K562 (cell line): ENCODE measurements around the gene UVRAG. TPM values are rescaled to one million over a fixed set of nuclear protein-coding genes. Genes with fewer than 3 reads are reported as not detected.
A peak's percentile ranks its signal among the peaks of the same experiment; 100 is the strongest.

Source experiments
- ASH1L ChIP-seq: fragments of 450-650 bp; IDR thresholded peaks from 2 replicates; pipeline ENCODE4 v1.6.1; 2018; ENCODE audit warnings: borderline replicate concordance, mild to moderate bottlenecking, low read depth; ENCODE audit not compliant: partially characterized antibody
- ERF ChIP-seq: fragments of 450-650 bp; formaldehyde crosslinking; IDR thresholded peaks from 2 replicates; pipeline ENCODE4 v1.4.0; 2020; ENCODE audit warnings: mild to moderate bottlenecking, mixed read lengths
- ETS1 ChIP-seq: conservative IDR thresholded peaks from 2 replicates; pipeline ENCODE4 v1.6.1; 2011; ENCODE audit warnings: low read depth, mild to moderate bottlenecking, low read length; ENCODE audit not compliant: control insufficient read depth
- MAZ ChIP-seq, 2 experiments: fragments of 450-650 bp in 1 of 2; sonication (generic) in 1 of 2; formaldehyde crosslinking; IDR thresholded peaks in 1 of 2; conservative IDR thresholded peaks in 1 of 2; 2 replicates each; pipeline versions ENCODE4 v1.4.0 to v1.5.0; 2020; ENCODE audit warnings: mild to moderate bottlenecking in 1 of 2, missing genetic modification reagents in 1 of 2
- NONO ChIP-seq, 2 experiments: fragments of 200-400 bp in 1 of 2; fragments of 450-650 bp in 1 of 2; formaldehyde crosslinking in 1 of 2; IDR thresholded peaks; 2 replicates each; pipeline ENCODE4 v1.6.1; 2017; ENCODE audit warnings: low read depth in 2 of 2, mild to moderate bottlenecking in 2 of 2, moderate library complexity in 2 of 2, low read length in 1 of 2
- PHF8 ChIP-seq: fragments of 200-600 bp; sonication (generic); IDR thresholded peaks from 2 replicates; pipeline ENCODE4 v1.6.1; 2012; ENCODE audit warnings: mixed run types, mild to moderate bottlenecking, inconsistent platforms, low read length, moderate library complexity, borderline replicate concordance
- RFX1 ChIP-seq: fragments of 450-650 bp; IDR thresholded peaks from 2 replicates; pipeline ENCODE4 v1.6.1; 2016; ENCODE audit warnings: mild to moderate bottlenecking, moderate library complexity
- RNF2 ChIP-seq: sonication (generic); IDR thresholded peaks from 2 replicates; pipeline ENCODE4 v1.6.1; 2016
- TAF1 ChIP-seq: IDR thresholded peaks from 2 replicates; pipeline ENCODE4 v1.6.1; 2011; ENCODE audit warnings: mild to moderate bottlenecking, low read length, moderate library complexity; ENCODE audit not compliant: insufficient read depth, control insufficient read depth, severe bottlenecking; ENCODE audit errors: extremely low read depth
- TFAP4 ChIP-seq: sonication (generic); formaldehyde crosslinking; IDR thresholded peaks from 2 replicates; pipeline ENCODE4 v1.8.0; 2022; ENCODE audit warnings: missing genetic modification reagents, mild to moderate bottlenecking, moderate library complexity, borderline replicate concordance
- U2AF2 ChIP-seq: fragments of 200-400 bp; formaldehyde crosslinking; optimal IDR thresholded peaks from 2 replicates; pipeline ENCODE3; 2017; ENCODE audit warnings: low read depth, mild to moderate bottlenecking, low read length
- ZNF184 ChIP-seq: sonication (generic); formaldehyde crosslinking; IDR thresholded peaks from 2 replicates; pipeline ENCODE4 v1.5.0; 2020; ENCODE audit warnings: missing genetic modification reagents
- ZNF318 ChIP-seq, 2 experiments: fragments of 450-650 bp; IDR thresholded peaks; 2 replicates each; pipeline ENCODE4 v1.6.1; 2016; ENCODE audit warnings: mild to moderate bottlenecking in 2 of 2, borderline replicate concordance in 1 of 2, low read depth in 1 of 2, moderate library complexity in 1 of 2
- polyA plus RNA-seq, 8 experiments: library from polyadenylated mRNA; depleted of rRNA in 4 of 8; stranded (reverse) in 5 of 8; unstranded in 3 of 8; fragments of >200 nt; fragmentation: Nextera tagmentation in 2 of 8; fragmentation: Illumina TruSeq in 1 of 8; extraction: Ambion mirVana in 2 of 8; extraction: Trizol in 1 of 8; gene quantifications; 2 replicates each; pipeline versions ENCODE4 v1.2.1 to v1.2.3, GENCODE V29; 2011 to 2014; ENCODE audit warnings: inconsistent platforms in 1 of 8, missing spikeins in 1 of 8
- total RNA-seq, 7 experiments: library from RNA; depleted of rRNA in 6 of 7; stranded (reverse); fragments of >200 nt in 6 of 7; fragmentation: Illumina TruSeq in 2 of 7; extraction: Trizol in 2 of 7; gene quantifications; 2 replicates each; pipeline versions ENCODE4 v1.2.1 to v1.2.3, GENCODE V29; 2011 to 2021; ENCODE audit warnings: low replicate concordance in 1 of 7

Gene UVRAG
- total and polyA plus RNA-seq, 9 of the 15 experiments (the other 6 are each of a cell fraction or from before 2014, with no cell fraction given), result 3.1 to 17.8 (median 12.4) TPM

GRCh38 chr11:75814677-75815344, at the start of gene UVRAG (continued):
- TF ChIP-seq ZNF318 (IDR thresholded peaks at IDR 0.05; ENCODE audit: borderline replicate concordance in 1 of 2, low read depth in 1 of 2) (no peak), NONO (IDR thresholded peaks at IDR 0.05; ENCODE audit: low read depth in 2 of 2, low read length in 1 of 2) (no peak; a peak in 1 of 4 replicates), MAZ (CRISPR knock-in tag; conservative IDR thresholded peaks at IDR 0.05 in 1 of 2, IDR thresholded peaks at IDR 0.05 in 1 of 2) (peak in 1 of 2 experiments; percentile 11; a peak in 1 of 4 replicates), RNF2 (no peak), ASH1L (peak; percentile 94), TFAP4 (CRISPR knock-in tag) (peak; percentile 98), RFX1 (peak; percentile 99), PHF8 (peak; percentile 73; the same call in 1 of the 2 replicates), ETS1 (peak; percentile 14; the same call in 1 of the 2 replicates), ZNF184 (CRISPR knock-in tag) (no peak), U2AF2 (no peak), ERF (CRISPR knock-in tag) (0 out of 2 replicates have a peak, but pooled peaks have one; percentile 25), TAF1 (peak; percentile 82)
